B cell (primary cell): ENCODE data around the gene PHC3.

Experiments
- CTCF ChIP-seq: fragments of 200-600 bp; IDR thresholded peaks from one replicate; pipeline ENCODE4 v1.8.0; 2022; ENCODE audit warnings: antibody characterized with exemption, mild to moderate bottlenecking
- EZH2 ChIP-seq: IDR thresholded peaks from 2 replicates; pipeline ENCODE4 v1.6.1; 2012; ENCODE audit warnings: borderline replicate concordance, low read depth, mild to moderate bottlenecking, moderate library complexity, low read length; ENCODE audit not compliant: insufficient read depth, poor library complexity, severe bottlenecking

DNA sequence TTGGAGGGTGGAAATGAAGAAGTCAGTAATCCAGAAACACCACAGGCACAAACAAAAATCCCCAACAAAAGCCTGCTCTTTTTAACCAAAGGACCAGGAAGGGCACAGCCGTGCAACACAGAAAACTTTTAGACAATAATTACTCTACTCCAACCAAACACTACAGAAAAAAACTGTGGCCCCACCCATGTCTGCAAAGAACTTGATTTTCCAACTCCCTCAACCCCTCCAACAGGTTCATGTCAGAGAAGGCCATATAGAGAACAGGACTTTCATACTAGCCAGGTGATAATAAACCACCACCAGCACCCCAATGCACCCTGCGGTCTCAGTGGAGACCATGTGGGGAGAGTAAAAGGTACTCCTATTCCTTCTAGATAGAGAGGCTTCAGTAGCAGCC lies 16.8 kb downstream of the PHC3 start:
- no peak for TF ChIP-seq CTCF
- TF ChIP-seq EZH2, result no peak
